Neural crest cell (in vitro differentiated cells): ENCODE data around the gene TCEAL3. TPM values are rescaled to one million over a fixed set of nuclear protein-coding genes. Genes with fewer than 3 reads are reported as not detected.

Experiments
- DNase-seq: peaks from one replicate; pipeline ENCODE4 v3.0.0; 2021; ENCODE audit warnings: low read depth, mixed read lengths, low spot score
- H3K27ac Mint-ChIP-seq: one replicate; pipeline ENCODE4 v1.8.0; 2021; ENCODE audit warnings: mild to moderate bottlenecking, mixed read lengths; ENCODE audit not compliant: unreplicated experiment
- H3K27me3 Mint-ChIP-seq: 2 replicates; pipeline ENCODE4 v1.8.0; 2021; ENCODE audit warnings: low read depth, mild to moderate bottlenecking, mixed read lengths
- H3K36me3 Mint-ChIP-seq: 2 replicates; pipeline ENCODE4 v1.8.0; 2021; ENCODE audit warnings: low read depth, mild to moderate bottlenecking, mixed read lengths
- H3K4me1 Mint-ChIP-seq: 2 replicates; pipeline ENCODE4 v1.8.0; 2021; ENCODE audit warnings: mixed read lengths
- H3K4me3 Mint-ChIP-seq: one replicate; pipeline ENCODE4 v1.8.0; 2021; ENCODE audit warnings: mild to moderate bottlenecking, mixed read lengths
- H3K9me3 Mint-ChIP-seq: 2 replicates; pipeline ENCODE4 v1.8.0; 2021; ENCODE audit warnings: mixed read lengths
- CTCF ChIP-seq: fragments of 200-600 bp; sonication (generic); conservative IDR thresholded peaks from 2 replicates; pipeline ENCODE4 v1.5.0; 2021; ENCODE audit warnings: antibody characterized with exemption, mild to moderate bottlenecking
- long read RNA-seq: library from polyadenylated mRNA; unstranded; transcript quantifications from one replicate; pipeline ENCODE4 v2.0.0, GENCODE V29; 2020
- total RNA-seq: library from RNA; stranded (reverse); gene quantifications from 2 replicates; pipeline ENCODE4 v1.2.1, GENCODE V29; 2021

TCEAL3 gene
- total RNA-seq, result 10.0 and 11.1 TPM in 2 replicates
- long read RNA-seq, partial matches to known transcripts, result 0 of 5 reads
- long read RNA-seq, other reads (novel, unspliced or antisense), result 1 of 5 reads

- peak within 1 kb of the TSS; percentile 50 for H3K27ac Mint-ChIP-seq
Observed at GRCh38 chrX:103607364-103608305, at the start of gene TCEAL3. TSS of gene TCEAL3 (plus strand) at chrX:103607963. CDS start at chrX:103609065, 1,102 bp downstream.

GRCh38 chrX:103560256-103560655 is 47.5 kb upstream of the TCEAL3 start:
- Mint-ChIP-seq H3K4me3 (no peak overlapping the region), H3K27me3 (peaks cover 16% of the 10 kb centered on the region), H3K4me1 (no peaks in the 10 kb centered on the region), H3K36me3 (no peaks in the 10 kb centered on the region), H3K9me3 (no peaks in the 10 kb centered on the region), H3K27ac (no peak overlapping the region)
- no peak for DNase-seq
- TF ChIP-seq CTCF, result no peak

More at GRCh38 chrX:103607364-103608305, at the start of gene TCEAL3:
- peaks cover 5% of the 10 kb centered on the region for H3K4me1 Mint-ChIP-seq
- peak within 1 kb of the TSS; percentile 84 for H3K4me3 Mint-ChIP-seq
- peaks cover 6% of the 10 kb centered on the region for H3K27me3 Mint-ChIP-seq
- no peak for TF ChIP-seq CTCF
- DNase-seq, result no peak
- peaks cover 7% of the 10 kb centered on the region for H3K36me3 Mint-ChIP-seq
- peaks cover 6% of the 10 kb centered on the region for H3K9me3 Mint-ChIP-seq

- no peak for TF ChIP-seq CTCF
- H3K36me3 Mint-ChIP-seq, result no peaks in the 10 kb centered on the region
- H3K4me1 Mint-ChIP-seq, result no peaks in the 10 kb centered on the region
- no peak overlapping the region for H3K4me3 Mint-ChIP-seq
- no peak overlapping the region for H3K27ac Mint-ChIP-seq
- peaks cover 12% of the 10 kb centered on the region for H3K27me3 Mint-ChIP-seq
- H3K9me3 Mint-ChIP-seq, result no peaks in the 10 kb centered on the region
- no peak for DNase-seq
Observed at GRCh38 chrX:103562801-103563200, 45.0 kb upstream of the TCEAL3 start.

- no peak overlapping the region for H3K4me3 Mint-ChIP-seq
- H3K27me3 Mint-ChIP-seq, result peaks cover 3% of the 10 kb centered on the region
- DNase-seq, result no peak
- TF ChIP-seq CTCF, result no peak
- no peaks in the 10 kb centered on the region for H3K4me1 Mint-ChIP-seq
- H3K27ac Mint-ChIP-seq, result no peak overlapping the region
- H3K36me3 Mint-ChIP-seq, result no peaks in the 10 kb centered on the region
- peaks cover 2% of the 10 kb centered on the region for H3K9me3 Mint-ChIP-seq
Observed at GRCh38 chrX:103565197-103565596, 42.6 kb upstream of the TCEAL3 start.

- no peaks in the 10 kb centered on the region for H3K4me1 Mint-ChIP-seq
- H3K27me3 Mint-ChIP-seq, result no peaks in the 10 kb centered on the region
- DNase-seq, result no peak
- H3K27ac Mint-ChIP-seq, result no peak overlapping the region
- H3K9me3 Mint-ChIP-seq, result peaks cover 2% of the 10 kb centered on the region
- no peaks in the 10 kb centered on the region for H3K36me3 Mint-ChIP-seq
- TF ChIP-seq CTCF, result no peak
- H3K4me3 Mint-ChIP-seq, result no peak overlapping the region
Observed at GRCh38 chrX:103565752-103566151, 42.0 kb upstream of the TCEAL3 start.
